DOHH2 (cell line): ENCODE measurements around the gene FAM118A.

Experiments used
- H3F3A ChIP-seq: fragments of 200-600 bp; sonication (generic), shearing (Covaris generic); 2 replicates; pipeline ENCODE4 v1.6.0; 2016; ENCODE audit warnings: antibody characterized with exemption, mild to moderate bottlenecking; ENCODE audit not compliant: control insufficient read depth, insufficient read depth
- H3K27ac ChIP-seq: fragments of 200-600 bp; sonication (generic); 2 replicates; pipeline ENCODE4 v1.5.1; 2014; ENCODE audit warnings: low read depth, mild to moderate bottlenecking, low read length, moderate library complexity
- H3K27me3 ChIP-seq: fragments of 200-600 bp; sonication (generic); 2 replicates; pipeline ENCODE4 v1.6.1; 2014; ENCODE audit warnings: mild to moderate bottlenecking, low read length, mixed read lengths; ENCODE audit not compliant: control insufficient read depth
- H3K36me3 ChIP-seq: fragments of 200-600 bp; sonication (generic); 2 replicates; pipeline ENCODE4 v1.6.1; 2014; ENCODE audit warnings: mild to moderate bottlenecking, low read length, moderate library complexity, mixed read lengths; ENCODE audit not compliant: control insufficient read depth
- H3K4me1 ChIP-seq: fragments of 200-600 bp; sonication (generic); 2 replicates; pipeline ENCODE4 v1.6.1; 2014; ENCODE audit warnings: mild to moderate bottlenecking, low read length, mixed read lengths; ENCODE audit not compliant: control insufficient read depth
- H3K4me2 ChIP-seq: fragments of 200-600 bp; sonication (generic); 2 replicates; pipeline ENCODE4 v1.6.0; 2014; ENCODE audit warnings: mild to moderate bottlenecking, low read length, moderate library complexity
- H3K4me3 ChIP-seq: fragments of 200-600 bp; sonication (generic); 2 replicates; pipeline ENCODE4 v1.5.1; 2014; ENCODE audit warnings: mild to moderate bottlenecking, low read length, mixed read lengths
- H3K79me2 ChIP-seq: fragments of 200-600 bp; sonication (generic); 2 replicates; pipeline ENCODE4 v1.6.1; 2014; ENCODE audit warnings: mild to moderate bottlenecking, low read length, mixed read lengths; ENCODE audit not compliant: control insufficient read depth
- H3K9me2 ChIP-seq: fragments of 200-600 bp; sonication (generic); replicated peaks from 2 replicates; pipeline ENCODE4 v1.6.1; 2014; ENCODE audit warnings: mild to moderate bottlenecking, low read length, mixed read lengths; ENCODE audit not compliant: control insufficient read depth
- H3K9me3 ChIP-seq: fragments of 200-600 bp; sonication (generic); 2 replicates; pipeline ENCODE4 v1.6.1; 2014; ENCODE audit warnings: antibody characterized with exemption, low read length, mixed read lengths; ENCODE audit not compliant: control insufficient read depth, insufficient read depth
- H4K20me1 ChIP-seq: fragments of 200-600 bp; sonication (generic); 2 replicates; pipeline ENCODE4 v1.6.0; 2014; ENCODE audit warnings: low read depth, mild to moderate bottlenecking, antibody characterized with exemption, low read length, moderate library complexity; ENCODE audit not compliant: control insufficient read depth, insufficient read depth
- EZH2phosphoT487 ChIP-seq: fragments of 200-600 bp; sonication (generic); IDR thresholded peaks from 2 replicates; pipeline ENCODE4 v1.6.1; 2017; ENCODE audit warnings: borderline replicate concordance, mild to moderate bottlenecking, antibody characterized with exemption, low read length, moderate library complexity, mixed read lengths
- TF ChIP-seq, protein P1 (sequence below): fragments of 200-600 bp; sonication (generic); IDR thresholded peaks from one replicate; pipeline ENCODE4 v1.5.1; 2014; ENCODE audit warnings: antibody characterized with exemption, mild to moderate bottlenecking, low read depth, low read length; ENCODE audit not compliant: poor library complexity, severe bottlenecking

FAM118A gene

DNA sequence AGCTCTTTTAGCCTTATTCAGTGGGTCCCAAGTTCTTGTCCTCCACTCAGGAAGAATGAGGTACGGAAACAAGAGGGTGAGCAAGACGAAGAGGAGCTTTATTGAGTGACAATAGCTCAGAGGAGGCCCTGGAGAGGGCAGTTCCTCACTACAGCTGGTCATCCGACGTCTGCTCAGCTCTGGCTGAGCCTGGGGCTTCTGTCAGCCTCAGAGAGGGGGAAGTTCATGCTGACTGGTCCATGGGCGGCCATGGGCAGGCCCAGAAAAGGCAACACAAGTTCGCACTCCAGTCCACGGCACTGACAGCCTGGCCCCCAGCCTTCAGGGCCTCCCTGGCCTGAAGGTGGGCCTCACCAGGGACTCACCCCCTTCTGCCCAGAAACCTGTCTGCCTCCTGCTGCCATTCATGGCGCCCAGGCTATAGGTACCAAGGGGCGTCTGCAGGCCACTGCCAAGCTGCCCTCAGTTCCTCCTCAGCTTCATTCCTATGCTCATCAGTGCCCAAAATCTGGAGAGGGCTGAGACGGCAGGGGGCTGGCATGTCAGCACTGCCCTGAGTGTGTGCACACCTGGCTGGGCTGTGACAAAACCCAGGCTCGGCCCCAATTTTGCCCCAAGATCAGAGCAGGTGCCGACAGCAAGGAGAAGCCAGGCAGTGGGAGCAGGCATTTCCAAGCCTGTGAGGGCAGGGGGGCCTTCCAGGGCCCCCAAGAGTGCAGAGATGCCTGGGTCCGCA, 47.4 kb upstream of the FAM118A start:
- Histone ChIP-seq H3K9me3 (no peaks in the 10 kb centered on the region), H3K36me3 (no peaks in the 10 kb centered on the region), H4K20me1 (no peaks in the 10 kb centered on the region), H3K4me2 (peak overlapping the region; percentile 66), H3K27ac (peak overlapping the region; percentile 85), H3K27me3 (peaks cover 4% of the 10 kb centered on the region; the same call in 1 of the 2 replicates), H3K4me1 (peaks cover 50% of the 10 kb centered on the region), H3K4me3 (peak overlapping the region; percentile 45), H3K79me2 (no peaks in the 10 kb centered on the region), H3K9me2 (no peaks in the 10 kb centered on the region), H3F3A (peaks cover 26% of the 10 kb centered on the region)
- TF ChIP-seq, protein P1, sequence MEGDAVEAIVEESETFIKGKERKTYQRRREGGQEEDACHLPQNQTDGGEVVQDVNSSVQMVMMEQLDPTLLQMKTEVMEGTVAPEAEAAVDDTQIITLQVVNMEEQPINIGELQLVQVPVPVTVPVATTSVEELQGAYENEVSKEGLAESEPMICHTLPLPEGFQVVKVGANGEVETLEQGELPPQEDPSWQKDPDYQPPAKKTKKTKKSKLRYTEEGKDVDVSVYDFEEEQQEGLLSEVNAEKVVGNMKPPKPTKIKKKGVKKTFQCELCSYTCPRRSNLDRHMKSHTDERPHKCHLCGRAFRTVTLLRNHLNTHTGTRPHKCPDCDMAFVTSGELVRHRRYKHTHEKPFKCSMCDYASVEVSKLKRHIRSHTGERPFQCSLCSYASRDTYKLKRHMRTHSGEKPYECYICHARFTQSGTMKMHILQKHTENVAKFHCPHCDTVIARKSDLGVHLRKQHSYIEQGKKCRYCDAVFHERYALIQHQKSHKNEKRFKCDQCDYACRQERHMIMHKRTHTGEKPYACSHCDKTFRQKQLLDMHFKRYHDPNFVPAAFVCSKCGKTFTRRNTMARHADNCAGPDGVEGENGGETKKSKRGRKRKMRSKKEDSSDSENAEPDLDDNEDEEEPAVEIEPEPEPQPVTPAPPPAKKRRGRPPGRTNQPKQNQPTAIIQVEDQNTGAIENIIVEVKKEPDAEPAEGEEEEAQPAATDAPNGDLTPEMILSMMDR: no peak
- TF ChIP-seq EZH2phosphoT487: no peak

DNA sequence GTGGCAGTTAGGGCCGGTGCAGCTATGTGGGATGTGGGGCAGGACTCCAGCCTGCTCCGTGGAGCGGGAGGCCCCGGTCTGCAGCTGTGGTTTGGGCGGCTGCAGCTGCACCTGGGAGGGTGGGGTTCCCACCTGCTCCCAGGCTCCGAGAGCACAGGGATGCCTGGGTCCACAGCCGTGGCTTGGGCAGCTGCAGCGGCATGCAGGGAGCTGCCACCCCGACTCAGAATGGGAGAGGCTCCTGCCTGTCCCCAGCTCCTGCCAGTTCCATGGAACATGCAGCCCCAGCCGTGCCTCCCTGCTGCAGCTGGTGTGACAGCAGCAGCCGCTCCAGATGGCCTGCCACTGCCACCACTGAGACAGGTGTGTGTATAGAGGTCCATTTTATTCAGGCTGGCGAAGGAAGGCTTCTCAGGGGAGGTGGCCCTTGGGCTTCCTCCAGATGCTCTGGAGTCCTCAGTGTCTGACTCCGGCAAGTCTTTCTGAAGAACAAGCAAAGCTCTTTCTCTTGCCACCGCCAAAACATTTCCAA, 46.7 kb upstream of the FAM118A start:
- peak overlapping the region; percentile 45 for H3K4me3 ChIP-seq
- no peaks in the 10 kb centered on the region for H3K36me3 ChIP-seq
- H3K9me2 ChIP-seq: no peaks in the 10 kb centered on the region
- no peaks in the 10 kb centered on the region for H4K20me1 ChIP-seq
- H3K79me2 ChIP-seq: no peaks in the 10 kb centered on the region
- H3F3A ChIP-seq: peaks cover 26% of the 10 kb centered on the region
- H3K9me3 ChIP-seq: no peaks in the 10 kb centered on the region
- peaks cover 53% of the 10 kb centered on the region for H3K4me1 ChIP-seq
- peaks cover 7% of the 10 kb centered on the region for H3K27me3 ChIP-seq
- TF ChIP-seq, protein P1: no peak
- no peak for TF ChIP-seq EZH2phosphoT487
- H3K27ac ChIP-seq: peak overlapping the region; percentile 85
- H3K4me2 ChIP-seq: peak overlapping the region; percentile 66

DNA sequence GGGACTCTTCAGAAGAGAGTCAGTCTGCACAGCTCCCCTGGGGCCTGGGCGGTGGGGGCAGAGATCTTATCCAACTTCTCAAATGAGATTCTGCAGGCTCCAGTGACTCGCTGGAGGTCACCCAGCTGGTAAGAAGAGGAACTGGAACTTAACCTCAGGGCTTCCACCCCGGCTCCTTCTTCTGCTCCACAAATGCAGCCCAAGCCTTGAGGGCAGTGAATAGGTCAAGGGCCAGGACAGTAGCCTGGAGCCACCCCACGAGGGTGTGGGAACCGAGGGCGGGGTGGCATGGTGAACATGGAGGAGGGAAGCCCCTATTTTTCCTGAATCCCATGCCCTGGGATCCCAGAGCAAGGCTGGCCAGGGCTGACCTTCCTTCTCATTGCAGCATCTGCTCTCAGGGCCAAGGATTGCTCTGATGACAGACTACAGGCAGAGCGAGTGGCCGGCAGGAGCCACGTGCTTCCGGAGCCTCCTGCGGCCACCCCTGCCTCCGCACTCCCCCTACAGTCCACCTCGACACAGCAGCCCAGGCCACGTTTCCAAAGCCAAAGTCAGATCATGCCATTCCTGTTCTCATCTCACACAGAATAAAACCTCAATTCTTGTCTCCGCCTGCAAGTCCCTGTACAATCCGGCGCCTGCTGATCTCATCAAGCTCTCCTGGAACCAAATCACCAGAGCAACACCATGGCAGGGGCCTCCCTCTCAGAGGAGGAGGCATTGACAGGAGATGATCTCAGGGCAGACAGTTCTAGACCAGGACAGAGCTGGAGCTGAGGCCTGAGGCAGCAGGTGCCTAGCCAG, 46.1 kb upstream of the FAM118A start:
- peak overlapping the region; percentile 85 for H3K27ac ChIP-seq

More for the DNA sequence above, 46.1 kb upstream of the FAM118A start:
- H3K4me1 ChIP-seq: peaks cover 55% of the 10 kb centered on the region
- H3K4me2 ChIP-seq: peak overlapping the region; percentile 66
- H3F3A ChIP-seq: peaks cover 26% of the 10 kb centered on the region
- no peaks in the 10 kb centered on the region for H3K9me2 ChIP-seq
- no peaks in the 10 kb centered on the region for H3K79me2 ChIP-seq
- no peak for TF ChIP-seq EZH2phosphoT487
- TF ChIP-seq, protein P1: peak; percentile 44
- no peaks in the 10 kb centered on the region for H3K36me3 ChIP-seq
- peak overlapping the region; percentile 25 for H3K4me3 ChIP-seq
- H3K27me3 ChIP-seq: peaks cover 9% of the 10 kb centered on the region
- no peaks in the 10 kb centered on the region for H4K20me1 ChIP-seq
- no peaks in the 10 kb centered on the region for H3K9me3 ChIP-seq
